AG04450 (cell line): ENCODE measurements around the gene MED26. TPM values are rescaled to one million over a fixed set of nuclear protein-coding genes. Genes with fewer than 3 reads are reported as not detected.
"Not testable (repeated sequence)": the region's sequence is repeated elsewhere in the genome, so short reads cannot be mapped to it uniquely, and the experiment has no call there.

Experiments used
- CTCF ChIA-PET: fragments of 300-600, 350-600 bp; formaldehyde crosslinking; extraction: SDS; loops from one replicate; lab custom pipeline; 2022; ENCODE audit warnings: antibody characterized with exemption, inconsistent platforms; lab: Charles Lee
- POLR2A ChIA-PET: fragments of 350-600 bp; formaldehyde crosslinking; extraction: SDS; loops from one replicate; lab custom pipeline; 2021; ENCODE audit warnings: antibody characterized with exemption, inconsistent platforms; lab: Yijun Ruan, JAX
- DNase-seq: peaks from one replicate; pipeline ENCODE4 v3.0.0-alpha.2; 2011; ENCODE audit warnings: low read depth, low spot score
- H3K27ac ChIP-seq: one replicate; pipeline ENCODE4 v1.5.1; 2012; ENCODE audit warnings: low read depth, low read length, control low read depth
- H3K27me3 ChIP-seq: one replicate; pipeline ENCODE4 v1.6.0; 2012; ENCODE audit warnings: low read length; ENCODE audit not compliant: control insufficient read depth, insufficient read depth
- H3K4me3 ChIP-seq: 2 replicates; pipeline ENCODE4 v1.5.1; 2011; ENCODE audit warnings: mild to moderate bottlenecking, low read depth, low read length, control low read depth
- H3K9me3 ChIP-seq: 2 replicates; pipeline ENCODE4 v1.5.1; 2012; ENCODE audit warnings: low read length; ENCODE audit not compliant: control insufficient read depth, insufficient read depth
- CTCF ChIP-seq: IDR thresholded peaks from 2 replicates; pipeline ENCODE4 v1.5.1; 2011; ENCODE audit warnings: low read depth, low read length, control low read depth, inconsistent platforms
- polyA plus RNA-seq: library from polyadenylated mRNA; depleted of rRNA; stranded (reverse); fragments of >200 nt; gene quantifications from 2 replicates; pipeline ENCODE4 v1.2.3, GENCODE V29; 2011

Gene MED26
- polyA plus RNA-seq, 1 experiment = 3.0 TPM

DNA sequence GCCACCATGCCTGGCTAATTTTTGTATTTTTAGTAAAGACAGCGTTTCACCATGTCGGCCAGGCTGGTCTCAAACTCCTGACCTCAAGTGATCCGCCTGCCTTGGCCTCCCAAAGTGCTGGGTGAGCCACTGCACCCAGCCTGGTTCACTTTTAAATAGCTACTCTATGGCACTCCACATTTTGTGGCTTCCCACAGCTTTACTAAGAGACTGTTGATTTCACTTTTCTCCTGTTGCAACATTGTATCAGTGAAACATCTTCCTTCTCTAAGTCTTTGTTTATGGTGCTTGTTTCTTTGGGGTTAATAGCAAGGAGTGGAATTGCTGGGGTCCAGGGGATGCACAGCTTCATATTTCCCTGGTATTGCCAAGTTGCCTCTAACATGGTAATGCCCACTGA, 45.2 kb upstream of the MED26 start:
- CTCF ChIA-PET = interaction anchor here (1.8 kb wide), 1 partner anchor 42 kb away, joined by 5 read pairs; no protein-coding TSS in a partner anchor
- POLR2A ChIA-PET = no interaction called here
- no peak for TF ChIP-seq CTCF
- H3K27ac ChIP-seq = no peak overlapping the region
- H3K27me3 ChIP-seq = no peaks in the 10 kb centered on the region
- H3K9me3 ChIP-seq = no peaks in the 10 kb centered on the region
- no peak for DNase-seq
- no peak overlapping the region for H3K4me3 ChIP-seq

- Histone ChIP-seq H3K27ac (no peak overlapping the region), H3K9me3 (no peaks in the 10 kb centered on the region), H3K4me3 (no peak overlapping the region), H3K27me3 (no peaks in the 10 kb centered on the region)
- no peak for TF ChIP-seq CTCF
- no peak for DNase-seq
- CTCF ChIA-PET = interaction anchor here (1.8 kb wide), 1 partner anchor 43 kb away, joined by 5 read pairs; no protein-coding TSS in a partner anchor
- POLR2A ChIA-PET = interaction anchor here (0.6 kb wide), 2 partner anchors 263 to 378 kb away, joined by 3 to 4 read pairs; no protein-coding TSS in a partner anchor
Measured at GRCh38 chr19:16671652-16672274, 43.8 kb upstream of the MED26 start.

- no peaks in the 10 kb centered on the region for H3K9me3 ChIP-seq
- H3K4me3 ChIP-seq = no peak overlapping the region
- CTCF ChIA-PET = no interaction called here
- POLR2A ChIA-PET = interaction anchor here (0.8 kb wide), 1 partner anchor 10 kb away, joined by 5 read pairs; no protein-coding TSS in a partner anchor
- TF ChIP-seq CTCF = no peak
- no peak for DNase-seq
- H3K27ac ChIP-seq = no peak overlapping the region
- no peaks in the 10 kb centered on the region for H3K27me3 ChIP-seq
Measured at GRCh38 chr19:16670291-16670690, 42.3 kb upstream of the MED26 start.

GRCh38 chr19:16668702-16669101, 40.7 kb upstream of the MED26 start:
- CTCF ChIA-PET, H3K9me3 ChIP-seq, DNase-seq, H3K27ac ChIP-seq, H3K27me3 ChIP-seq, H3K4me3 ChIP-seq: not testable (repeated sequence)
- POLR2A ChIA-PET = interaction anchor here (0.7 kb wide), 1 partner anchor 46 kb away, joined by 4 read pairs; no protein-coding TSS in a partner anchor

GRCh38 chr19:16668176-16668575, 40.2 kb upstream of the MED26 start:
- ChIA-PET CTCF (no interaction called here), POLR2A (interaction anchor here (0.7 kb wide), 1 partner anchor 47 kb away, joined by 4 read pairs; no protein-coding TSS in a partner anchor)
- no peaks in the 10 kb centered on the region for H3K9me3 ChIP-seq

More at GRCh38 chr19:16668176-16668575, 40.2 kb upstream of the MED26 start:
- DNase-seq = no peak
- H3K27ac ChIP-seq = no peak overlapping the region
- H3K27me3 ChIP-seq = no peaks in the 10 kb centered on the region
- no peak overlapping the region for H3K4me3 ChIP-seq
- TF ChIP-seq CTCF = no peak
